Effector CD8-positive, alpha-beta T cell (primary cell): ENCODE data around the gene SEMA6A.

Experiments
- DNase-seq: peaks from one replicate; lab custom pipeline; 2025; lab: John Stamatoyannopoulos, UW

SEMA6A gene

DNA sequence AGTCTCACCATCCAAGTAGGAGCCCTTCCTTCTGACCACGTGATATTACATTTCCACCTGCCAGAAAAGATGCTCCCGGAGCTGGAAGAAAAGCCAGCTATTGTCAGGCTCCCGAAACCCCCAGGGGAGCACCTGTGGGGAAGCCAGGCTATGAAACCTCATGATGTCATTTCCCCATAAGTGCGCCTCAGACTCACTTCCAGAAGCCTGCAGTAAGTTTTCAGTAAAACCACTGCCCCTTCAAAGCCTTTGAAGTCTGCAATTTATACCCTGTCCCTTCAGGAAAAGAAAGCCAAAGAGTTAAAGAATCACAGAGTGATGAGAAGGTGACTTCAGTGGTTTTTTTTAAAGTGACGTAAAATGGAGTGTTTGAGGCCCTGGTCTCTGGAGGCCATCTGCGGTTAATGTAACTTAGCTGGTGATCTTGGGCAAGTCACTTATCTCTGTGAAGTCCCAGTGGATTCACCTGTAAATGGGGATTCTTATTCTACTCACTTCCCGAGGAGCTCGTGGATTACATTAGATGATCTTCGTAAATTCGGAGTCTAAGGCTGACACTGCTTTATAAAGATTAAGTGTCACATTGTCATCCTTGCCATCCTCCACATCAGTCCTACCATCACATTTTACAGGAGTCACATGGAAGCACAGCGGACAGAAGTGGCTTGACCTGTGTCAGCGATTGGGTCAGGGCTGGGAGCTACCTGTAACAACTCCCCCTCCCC, 2.6 kb upstream of the SEMA6A start:
- DNase-seq = no peak

DNA sequence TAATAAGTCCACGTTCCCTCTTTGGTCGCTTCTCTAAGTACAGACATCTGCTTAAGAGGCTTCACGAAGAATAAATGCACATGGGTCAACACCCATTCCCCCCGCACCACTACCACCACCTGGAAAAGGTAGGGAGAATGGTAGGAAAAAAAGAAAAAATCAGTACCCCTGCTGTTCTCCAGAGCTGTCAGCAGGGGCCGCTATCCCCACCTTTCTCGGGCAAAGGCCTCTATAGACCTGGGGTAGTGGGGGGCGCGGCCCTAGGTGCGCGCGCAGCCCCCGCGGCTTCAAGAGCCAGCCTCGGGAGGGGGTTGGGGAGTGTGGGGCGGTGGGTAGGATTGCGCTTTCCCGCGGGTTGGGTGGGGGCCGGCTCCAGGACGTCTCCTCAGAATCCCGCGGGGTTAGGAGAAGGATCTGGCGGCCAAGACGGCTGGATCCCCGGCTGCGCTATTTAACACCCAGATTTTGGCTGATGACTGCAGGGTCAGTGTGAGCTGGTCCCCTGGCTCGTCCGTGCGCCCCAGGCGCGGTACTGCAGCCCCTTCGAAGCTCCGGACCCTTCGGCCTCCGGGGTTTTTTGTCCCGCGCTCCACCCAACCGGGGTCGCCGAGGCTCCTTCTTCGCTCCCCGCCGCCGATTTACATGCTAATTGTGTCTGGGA, 1.6 kb upstream of the SEMA6A start:
- no peak for DNase-seq

DNA sequence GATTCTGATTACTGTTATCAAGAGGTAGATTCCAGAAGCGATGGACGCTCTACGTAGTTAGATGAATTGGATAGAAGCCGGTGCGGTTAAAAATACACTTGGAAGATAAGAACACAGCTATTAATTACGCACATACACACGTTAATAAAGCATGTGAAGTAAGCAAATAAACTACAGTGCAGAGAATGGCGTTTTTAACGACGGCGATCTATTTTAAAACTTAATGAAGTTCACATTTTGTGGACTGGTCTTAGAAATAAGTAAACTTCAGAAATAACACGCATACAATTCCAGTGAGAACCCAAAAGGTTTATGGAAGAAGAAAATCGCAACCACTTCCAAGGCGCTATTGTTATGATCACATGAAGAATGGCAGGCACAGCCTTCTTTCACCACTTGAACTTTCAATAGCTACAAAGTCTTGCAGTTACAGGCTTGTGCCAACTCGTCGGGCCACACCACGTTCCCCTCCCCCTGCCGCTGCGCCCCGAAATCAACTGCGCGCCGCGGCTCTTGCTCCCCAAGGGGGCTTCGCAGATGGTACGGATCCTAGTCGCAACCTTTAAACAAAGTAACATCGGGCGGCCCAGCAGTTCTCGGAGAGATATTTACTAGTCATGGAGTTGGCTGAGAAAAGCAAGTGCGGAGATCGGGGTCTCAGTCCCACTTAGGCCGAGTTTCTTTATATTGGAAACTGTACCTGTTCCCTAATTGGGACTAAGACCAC, 866 bp upstream of the SEMA6A start:
- no peak for DNase-seq

DNA sequence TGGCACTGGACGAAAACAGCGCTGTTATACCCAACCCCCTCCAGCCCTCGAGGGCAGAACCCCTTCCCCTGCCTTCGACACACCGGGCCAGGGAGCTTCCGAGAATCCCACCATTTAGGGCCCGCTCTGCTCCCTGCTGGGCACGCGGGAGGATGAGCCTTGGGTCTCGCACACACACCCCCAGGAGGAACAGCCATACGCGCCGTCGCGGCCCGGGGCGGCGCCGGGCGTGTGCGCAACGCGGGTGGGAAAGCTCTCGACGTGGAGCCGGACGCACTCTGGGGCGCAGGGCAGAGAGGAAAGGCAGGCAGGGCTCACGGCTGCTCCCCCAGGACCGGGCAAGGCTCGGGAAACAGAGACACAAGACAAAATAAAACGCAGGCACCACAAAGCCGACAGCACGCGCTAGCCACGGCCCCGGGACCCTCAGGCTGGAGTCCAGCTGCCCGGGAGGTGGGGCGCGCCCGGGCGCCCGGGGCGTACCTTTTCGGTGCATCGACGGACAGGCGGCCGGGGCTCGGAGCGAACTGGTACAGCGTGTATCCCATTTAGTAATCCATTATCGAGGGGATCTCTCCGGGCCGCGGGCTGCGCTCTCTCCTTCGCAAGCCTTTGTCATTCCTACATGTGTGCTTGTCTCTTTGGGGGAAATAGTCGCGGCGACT, 789 bp downstream of the SEMA6A start:
- DNase-seq = no peak

DNA sequence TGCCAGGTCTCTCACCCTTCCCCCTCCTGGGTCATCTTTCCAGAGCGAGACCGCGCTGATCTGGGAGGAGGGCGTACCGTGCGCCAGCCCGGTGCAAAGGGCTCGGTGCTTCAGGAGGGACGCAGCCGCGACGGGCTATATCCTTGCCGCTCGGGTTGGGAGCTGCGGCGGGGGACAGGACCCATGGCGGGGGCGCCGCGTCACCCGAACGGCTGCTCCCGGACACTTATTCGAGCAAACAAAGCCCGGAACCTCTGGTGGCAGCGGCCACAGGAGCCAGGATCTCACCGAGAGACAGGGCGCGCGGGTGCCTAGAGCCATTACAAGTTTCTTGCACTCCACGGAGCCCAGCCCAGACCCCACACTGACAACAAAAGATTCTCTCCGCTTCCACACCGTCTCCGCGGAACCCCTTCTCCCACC, 1.3 kb downstream of the SEMA6A start:
- no peak for DNase-seq

DNA sequence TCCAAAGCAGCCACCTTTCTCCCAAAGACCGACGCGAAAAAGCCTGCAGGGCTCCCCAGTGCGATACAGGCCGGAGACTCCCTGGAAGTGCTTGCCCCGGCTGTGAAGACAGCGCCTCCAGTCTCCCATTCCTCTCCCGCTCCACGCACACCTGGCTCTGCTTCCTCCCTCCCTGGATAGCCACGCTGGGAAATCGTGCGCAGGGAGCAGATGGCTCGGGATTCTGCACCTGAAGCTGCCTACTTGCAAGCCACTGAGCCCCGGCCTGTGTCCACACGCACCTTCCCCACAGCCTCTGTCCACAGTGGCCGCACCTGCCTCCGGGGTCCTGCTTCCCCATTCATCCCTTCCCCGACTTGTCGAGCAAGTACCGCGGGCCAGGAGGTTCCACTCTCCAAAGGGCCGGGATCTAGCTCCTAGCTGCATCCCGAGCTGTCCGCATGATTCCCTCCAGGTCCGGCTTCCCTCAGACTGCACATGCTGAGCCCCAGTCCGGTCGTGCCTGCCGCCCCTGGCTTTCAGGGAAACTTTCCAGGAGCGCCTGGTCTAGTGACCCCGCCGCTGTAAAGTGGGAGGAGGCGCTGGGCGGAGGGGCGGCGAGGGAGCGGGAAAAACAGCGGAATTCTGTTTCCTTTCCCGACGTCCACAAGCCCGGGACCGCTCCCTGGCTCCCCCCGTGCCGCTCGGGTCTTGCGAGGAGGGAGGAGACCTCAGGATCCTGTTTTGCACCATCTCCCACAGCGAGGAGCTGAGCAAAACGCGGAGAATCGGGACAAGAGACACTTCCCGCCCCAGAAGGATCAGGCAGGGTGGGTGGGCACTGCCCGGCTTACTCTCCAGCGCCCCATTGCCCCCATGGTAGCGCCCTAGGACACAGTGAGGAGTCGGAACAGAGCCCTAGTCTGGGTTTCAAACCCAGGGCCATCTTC, 2.0 kb downstream of the SEMA6A start:
- DNase-seq = no peak

DNA sequence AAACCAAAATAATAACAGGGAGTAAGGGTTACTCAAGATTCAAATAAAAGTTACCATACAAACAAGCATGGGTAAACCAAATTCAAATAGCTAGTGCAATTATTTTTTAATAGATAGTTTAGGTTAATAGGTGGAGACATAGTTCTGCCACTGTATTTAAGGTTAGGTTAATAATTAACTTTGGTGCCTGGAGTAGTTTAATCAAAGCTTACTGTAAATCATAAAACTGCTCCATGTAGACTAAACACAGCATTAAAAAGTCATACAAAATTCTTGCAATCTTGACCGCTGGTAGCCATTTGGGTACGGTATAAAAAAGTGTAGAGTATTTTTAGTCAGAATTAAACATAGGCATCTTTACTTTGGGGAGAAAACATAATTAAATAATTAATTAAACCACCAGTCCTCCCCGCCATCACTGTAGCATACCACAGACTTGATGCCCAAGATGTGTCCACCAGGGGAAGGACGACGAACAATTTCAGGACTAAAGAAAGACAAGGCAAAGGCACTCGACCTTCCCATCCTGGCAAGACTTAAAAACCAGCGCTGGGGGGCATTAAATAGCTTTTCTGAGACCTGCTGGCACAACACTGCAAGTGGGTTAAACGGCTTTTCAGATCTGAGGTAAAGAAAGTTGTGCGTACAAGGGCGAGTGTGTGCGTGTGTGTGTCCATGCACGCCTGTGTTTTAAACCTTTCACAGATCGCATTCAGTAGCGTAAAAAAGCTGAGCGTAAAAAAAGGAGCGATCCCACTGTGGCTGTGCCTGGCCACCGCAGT, 2.9 kb downstream of the SEMA6A start:
- DNase-seq = no peak

DNA sequence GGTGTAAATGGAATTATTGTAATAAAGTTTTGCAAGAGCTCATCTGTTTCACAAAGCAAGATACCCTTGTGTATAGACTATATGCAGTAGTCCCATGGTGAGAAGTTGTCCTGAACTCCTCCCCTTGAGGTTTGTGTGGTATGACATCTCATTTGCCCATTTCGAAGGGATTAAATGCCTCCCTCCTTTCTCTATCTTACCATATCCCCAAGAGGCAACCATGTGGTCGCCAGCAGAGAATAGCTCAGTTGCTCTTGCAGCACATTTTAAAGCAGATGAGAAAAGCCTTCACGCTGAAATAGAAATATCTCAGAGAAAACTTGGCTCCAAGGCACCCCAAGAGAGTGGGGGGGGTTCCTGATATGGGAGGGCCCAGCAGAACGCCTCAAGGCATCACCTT, 4.6 kb downstream of the SEMA6A start:
- no peak for DNase-seq

DNA sequence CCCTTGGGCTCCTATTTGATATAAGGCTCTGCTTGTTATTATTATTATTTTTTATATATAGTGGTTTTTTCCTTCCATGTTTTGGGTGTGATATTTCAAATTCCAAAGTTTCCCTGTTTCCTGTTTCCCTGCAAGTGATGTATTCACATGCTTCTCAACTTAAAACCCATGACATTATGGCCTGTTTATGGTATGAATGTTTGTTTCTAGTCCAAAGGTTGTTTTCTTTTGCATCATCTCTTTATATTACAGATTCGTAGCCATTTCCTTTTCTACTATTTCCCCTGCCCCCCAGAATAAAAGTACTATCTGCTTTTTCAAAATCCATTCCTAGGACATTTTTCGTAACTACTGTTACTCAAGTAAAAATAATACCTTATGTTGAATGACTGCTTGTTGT, 7.5 kb downstream of the SEMA6A start:
- no peak for DNase-seq

DNA sequence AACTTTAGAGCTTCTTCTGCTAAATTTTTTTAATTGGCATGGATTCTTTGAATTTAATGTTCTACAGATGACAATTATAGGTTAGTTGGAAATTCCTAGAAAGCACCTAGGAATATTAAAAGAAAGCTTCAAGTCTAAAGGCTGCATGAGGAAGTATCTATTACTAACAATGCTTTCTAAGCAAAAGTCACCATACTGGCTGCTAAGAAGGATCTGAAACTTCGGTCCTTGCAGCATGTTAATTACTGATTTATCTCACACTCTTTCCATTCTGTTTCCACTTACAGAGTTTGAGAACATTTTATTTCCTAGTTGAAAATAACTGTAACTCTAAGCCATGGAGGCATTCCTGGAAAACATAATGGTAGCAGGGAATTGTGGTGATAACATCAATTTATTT, 8.4 kb downstream of the SEMA6A start:
- no peak for DNase-seq

DNA sequence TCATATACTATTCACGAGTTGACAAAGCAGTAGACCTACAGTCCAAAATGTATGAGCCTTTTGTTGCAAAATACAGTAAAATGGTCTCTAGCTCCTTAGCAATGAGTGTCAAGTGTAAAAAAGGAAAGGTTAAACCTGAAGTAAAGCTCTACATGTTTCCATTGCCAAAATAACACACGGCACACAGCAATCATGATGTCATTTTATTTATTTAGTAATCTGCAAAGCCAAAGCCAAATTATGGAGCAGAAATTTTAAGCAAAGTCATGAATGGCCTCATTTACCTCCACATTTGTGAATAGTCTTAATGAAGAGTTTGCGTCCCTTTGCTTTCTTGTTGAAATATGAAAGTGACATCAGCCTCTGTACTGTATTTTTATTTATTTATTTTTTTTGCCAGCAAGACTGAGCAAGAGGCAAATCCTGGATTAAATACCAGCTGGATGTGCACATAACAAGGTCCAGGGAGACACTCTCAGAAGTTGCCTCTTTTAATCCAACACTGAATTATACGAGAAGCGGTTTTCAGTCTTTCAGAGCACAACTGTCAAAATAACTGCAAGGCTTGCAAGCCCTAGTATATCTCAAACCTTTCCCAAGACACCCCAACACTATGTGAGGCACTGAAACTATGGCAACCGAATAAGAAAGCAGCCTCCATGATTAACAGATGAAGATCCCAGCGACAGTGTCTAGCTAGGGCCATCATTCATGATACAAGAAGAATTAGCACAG, 9.7 kb downstream of the SEMA6A start:
- DNase-seq = no peak

DNA sequence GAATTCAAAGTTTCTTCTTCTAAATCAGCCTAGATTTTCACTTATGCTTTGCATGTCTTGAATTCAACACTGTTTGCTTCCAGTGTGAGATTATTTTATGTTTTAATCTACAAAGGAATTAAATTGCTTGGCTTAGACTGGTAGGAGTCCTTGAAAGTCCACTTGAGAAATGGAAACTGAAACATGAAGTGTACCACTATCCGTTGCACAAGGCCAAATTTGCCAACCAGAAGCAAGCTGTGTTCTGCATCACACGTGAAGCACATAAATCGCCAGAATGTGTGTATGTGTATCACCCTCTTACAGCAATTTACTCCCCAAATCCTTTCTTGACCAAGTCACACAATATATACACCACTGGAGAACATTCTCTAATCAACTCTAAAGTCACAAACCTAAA, 10.3 kb downstream of the SEMA6A start:
- no peak for DNase-seq

DNA sequence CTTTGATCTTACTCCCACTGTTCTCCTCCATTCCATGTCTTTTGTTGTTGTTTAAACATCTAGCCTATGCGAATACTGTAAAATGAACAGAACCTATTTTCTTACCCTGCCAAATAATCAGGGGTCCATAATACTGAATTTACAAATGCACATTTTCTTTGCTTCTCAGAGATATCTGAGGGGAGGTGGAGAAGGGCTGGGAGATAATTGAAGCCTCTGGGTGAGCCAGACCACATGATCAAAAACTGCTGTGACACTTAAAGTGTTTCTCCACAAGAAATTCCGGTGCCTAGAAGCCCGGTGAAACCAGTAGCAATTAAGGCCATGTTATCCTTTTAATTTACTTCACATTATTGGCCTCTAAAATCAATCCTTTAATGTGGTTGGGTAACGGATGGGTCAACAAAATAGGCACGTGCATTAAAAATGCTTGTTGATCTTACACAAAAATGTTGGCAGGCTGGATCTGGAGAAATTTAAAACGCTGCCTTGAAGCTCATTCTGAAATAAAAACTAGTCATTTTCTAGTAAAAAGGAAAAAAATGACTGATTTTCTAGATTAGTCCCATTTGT, 10.8 kb downstream of the SEMA6A start:
- no peak for DNase-seq

DNA sequence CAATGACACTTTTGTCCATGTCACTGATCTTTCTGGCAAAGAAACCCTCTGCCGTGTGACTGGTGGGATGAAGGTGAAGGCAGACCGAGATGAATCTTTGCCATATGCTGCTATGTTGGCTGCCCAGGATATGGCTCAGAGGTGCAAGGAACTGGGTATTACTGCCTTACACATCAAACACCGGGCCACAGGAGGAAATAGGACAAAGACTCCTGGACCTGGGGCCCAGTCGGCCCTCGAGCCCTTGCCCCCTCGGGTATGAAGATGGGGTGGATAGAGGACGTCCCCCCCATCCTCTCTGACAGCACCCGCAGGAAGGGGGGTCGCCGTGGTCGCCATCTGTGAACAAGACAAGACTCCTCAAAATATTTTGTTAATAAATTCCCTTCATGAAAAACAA, 12.0 kb downstream of the SEMA6A start:
- DNase-seq = no peak

DNA sequence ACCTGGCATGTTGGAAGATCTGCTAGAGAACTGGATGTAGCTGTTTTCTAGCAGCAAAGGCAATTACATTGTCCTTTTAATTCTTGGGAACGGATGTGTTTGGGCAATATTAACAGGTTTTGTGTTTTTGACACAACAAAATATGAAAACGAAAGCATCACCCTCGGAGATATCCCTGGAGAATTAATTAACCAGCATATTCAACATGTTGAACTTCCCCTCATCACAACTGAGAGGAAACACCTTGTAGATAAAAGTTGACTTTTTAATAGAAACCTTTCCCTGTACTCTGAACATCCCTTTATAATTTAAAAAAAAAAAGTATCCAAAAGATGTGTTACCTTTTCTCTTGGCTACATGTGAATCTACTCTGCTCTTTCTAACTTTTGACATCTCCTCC, 13.0 kb downstream of the SEMA6A start:
- DNase-seq = no peak

DNA sequence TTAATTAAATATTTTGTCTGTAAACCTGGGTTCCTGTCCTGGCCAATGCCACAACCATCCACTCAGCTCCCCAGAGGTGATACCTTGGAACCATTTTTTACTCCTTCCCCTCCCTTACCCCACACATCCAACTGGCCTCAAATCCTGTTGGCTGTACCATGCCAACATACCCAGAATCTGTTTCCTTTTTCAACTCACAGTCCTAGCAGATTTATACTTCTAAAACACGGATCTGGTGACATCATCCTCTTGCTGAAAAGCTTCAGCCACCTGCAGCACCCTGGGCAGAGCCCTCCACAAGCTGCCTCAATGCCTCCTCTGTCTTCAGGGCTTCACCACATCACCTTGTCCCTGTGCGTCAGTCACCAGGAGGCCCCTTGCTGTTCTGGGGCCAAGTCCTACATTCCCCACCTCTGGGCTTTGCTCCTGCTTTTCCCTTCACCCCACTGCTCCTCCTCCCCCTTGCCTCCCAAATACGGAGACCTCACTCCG, 14.9 kb downstream of the SEMA6A start:
- DNase-seq = no peak

DNA sequence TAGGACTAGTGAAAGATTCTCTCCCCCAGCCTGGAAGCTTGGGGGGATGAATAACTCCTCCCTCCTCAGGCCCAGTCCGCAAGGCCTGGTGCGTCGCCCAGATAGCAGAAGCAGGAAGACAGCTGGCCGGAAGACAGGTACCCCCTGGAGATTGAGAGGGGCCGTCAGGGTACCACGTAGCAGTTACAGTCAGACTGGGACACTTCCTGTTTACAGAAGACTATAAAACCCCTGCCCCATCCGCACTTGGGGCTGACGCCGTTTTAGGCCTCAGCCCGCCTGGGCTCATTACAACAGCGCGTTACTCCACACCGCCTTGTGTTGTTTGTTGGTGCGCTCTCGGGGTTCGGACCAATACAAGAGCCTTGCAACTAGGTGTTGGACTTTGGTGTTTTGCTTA, 15.4 kb downstream of the SEMA6A start:
- DNase-seq = no peak

DNA sequence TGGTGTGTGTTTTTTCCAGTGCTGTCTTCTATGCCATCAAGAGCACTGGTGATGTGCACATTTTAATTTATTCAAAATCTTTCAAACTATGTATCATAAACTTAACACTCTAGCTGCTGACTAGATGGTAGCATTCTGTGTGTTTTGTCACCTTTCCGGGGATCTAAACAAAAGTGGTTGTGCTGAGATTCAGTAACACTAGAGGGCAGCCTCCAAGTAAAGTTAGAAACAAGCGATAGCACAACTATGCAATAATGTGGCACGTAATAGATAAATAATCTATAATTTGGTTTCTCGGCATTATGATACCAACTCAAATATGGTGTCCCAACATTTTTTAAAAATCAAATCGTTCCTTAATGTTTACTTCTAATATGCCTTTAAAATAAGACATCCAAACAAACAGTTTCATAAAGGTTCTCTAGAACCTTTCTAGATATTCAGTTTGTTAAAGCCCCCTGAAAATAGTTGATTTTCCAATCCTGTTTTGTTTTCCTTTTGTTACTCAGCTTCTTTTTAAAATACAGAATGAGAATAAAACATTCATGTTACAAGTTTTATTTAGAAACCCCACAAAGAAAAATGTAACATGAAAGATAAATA, 16.9 kb downstream of the SEMA6A start:
- DNase-seq = no peak

DNA sequence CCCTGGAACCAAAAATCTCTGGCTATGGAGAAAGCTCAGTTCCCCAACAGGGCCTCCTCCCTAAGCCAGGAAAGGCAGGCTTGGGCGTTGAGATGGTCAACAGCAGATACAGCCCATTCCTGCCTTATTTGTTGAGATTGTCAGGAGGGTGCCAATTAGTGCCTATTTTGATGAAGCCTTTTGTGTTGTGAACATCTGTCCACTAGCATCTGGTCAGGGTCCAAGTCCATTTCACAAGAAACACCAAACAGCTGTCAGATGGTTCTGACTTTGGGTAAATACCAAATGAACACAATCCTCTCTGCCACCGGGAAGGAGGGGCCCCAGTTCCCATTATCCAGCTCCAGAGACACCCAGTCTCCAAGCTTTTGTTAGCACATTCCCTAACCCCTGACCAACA, 19.9 kb downstream of the SEMA6A start:
- DNase-seq = no peak
